ENCODE results near the gene MAN2C1. TPM values are rescaled to one million over a fixed set of nuclear protein-coding genes. Genes with fewer than 3 reads are reported as not detected.

MAN2C1 gene
- total RNA-seq, 6 donors from 2014 or later, result 147 to 1,046 (median 251) TPM

GRCh38 chr15:75371901-75372688 lies 3.7 kb upstream of the MAN2C1 start:
- ATAC-seq (ENCODE audit: low FRiP score in 2 of 2), result no peak
- no peaks in the 10 kb centered on the region for H3K27me3 ChIP-seq
- no peaks in the 10 kb centered on the region for H3K9me3 ChIP-seq
- H3K27ac ChIP-seq, result no peak overlapping the region
- peaks cover 13 to 18% (median 16%) of the 10 kb centered on the region in 4 donors for H3K4me1 ChIP-seq
- peaks cover 5 to 64% (median 43%) of the 10 kb centered on the region in 4 donors for H3K36me3 ChIP-seq
- TF ChIP-seq EP300 (IDR thresholded peaks at IDR 0.05), result no peak
- no peak for TF ChIP-seq CTCF (IDR thresholded peaks at IDR 0.05)
- no peak for TF ChIP-seq POLR2A (IDR thresholded peaks at IDR 0.05)
- no peak for TF ChIP-seq POLR2AphosphoS5 (IDR thresholded peaks at IDR 0.05)
- DNase-seq, result no peak
- 96 to 97% methylated on average over 11 of the region's 11 CpGs for WGBS, 2 donors
- H3K4me3 ChIP-seq, result no peak overlapping the region

GRCh38 chr15:75371486-75371885 lies 3.1 kb upstream of the MAN2C1 start:
- DNase-seq (no peak), ATAC-seq (ENCODE audit: low FRiP score in 2 of 2) (no peak)
- Histone ChIP-seq H3K4me3 (no peak overlapping the region), H3K36me3 (peaks cover 7 to 64% (median 46%) of the 10 kb centered on the region in 4 donors), H3K27me3 (no peaks in the 10 kb centered on the region), H3K9me3 (no peaks in the 10 kb centered on the region), H3K4me1 (peaks cover 13 to 24% (median 18%) of the 10 kb centered on the region in 4 donors), H3K27ac (no peak overlapping the region)
- WGBS, 2 donors, result 84 to 100% methylated on average over 1 of the region's 1 CpG
- no peak for TF ChIP-seq POLR2A (IDR thresholded peaks at IDR 0.05)

GRCh38 chr15:75369897-75370581 lies 1.6 kb upstream of the MAN2C1 start:
- Histone ChIP-seq H3K27me3 (no peaks in the 10 kb centered on the region), H3K36me3 (peaks cover 4 to 67% (median 48%) of the 10 kb centered on the region in 4 donors), H3K4me3 (no peak overlapping the region), H3K9me3 (no peaks in the 10 kb centered on the region), H3K27ac (no peak overlapping the region), H3K4me1 (peaks cover 13 to 25% (median 18%) of the 10 kb centered on the region in 4 donors)
- 97% methylated on average over 7 of the region's 7 CpGs for WGBS, 2 donors
- DNase-seq, result no peak
- no peak for TF ChIP-seq POLR2A (IDR thresholded peaks at IDR 0.05)
- TF ChIP-seq POLR2AphosphoS5 (IDR thresholded peaks at IDR 0.05), result no peak
- no peak for TF ChIP-seq CTCF (IDR thresholded peaks at IDR 0.05)
- TF ChIP-seq EP300 (IDR thresholded peaks at IDR 0.05), result no peak
- no peak for ATAC-seq (ENCODE audit: low FRiP score in 2 of 2)

- H3K36me3 ChIP-seq, result peaks cover 4 to 70% (median 49%) of the 10 kb centered on the region in 4 donors
- DNase-seq (peak in 1 of 2 donors; percentile 34), ATAC-seq (ENCODE audit: low FRiP score in 2 of 2) (peak; percentile 1)
- no peaks in the 10 kb centered on the region for H3K9me3 ChIP-seq
- H3K27me3 ChIP-seq, result no peaks in the 10 kb centered on the region
- H3K4me3 ChIP-seq, result peak overlapping the region; percentile 70 to 96 (median 84)
- 8% methylated on average over 16 to 23 of the region's 23 CpGs for WGBS, 2 donors
- H3K27ac ChIP-seq, result peak overlapping the region; percentile 96 to 100 (median 98)
- TF ChIP-seq EP300 (IDR thresholded peaks at IDR 0.05) (no peak), POLR2A (IDR thresholded peaks at IDR 0.05) (no peak), POLR2AphosphoS5 (IDR thresholded peaks at IDR 0.05) (no peak)
- peaks cover 13 to 25% (median 18%) of the 10 kb centered on the region in 4 donors for H3K4me1 ChIP-seq
Observed at GRCh38 chr15:75368689-75369239, 357 bp upstream of the MAN2C1 start.

- 39 to 50% methylated on average over 6 to 7 of the region's 7 CpGs for WGBS, 2 donors
- ATAC-seq (ENCODE audit: low FRiP score in 2 of 2), result no peak
Observed at GRCh38 chr15:75367406-75367912, 948 bp downstream of the MAN2C1 start.

More at GRCh38 chr15:75367406-75367912, 948 bp downstream of the MAN2C1 start:
- no peak for DNase-seq
- H3K36me3 ChIP-seq, result peaks cover 4 to 70% (median 53%) of the 10 kb centered on the region in 4 donors
- TF ChIP-seq POLR2A (IDR thresholded peaks at IDR 0.05) (no peak), EP300 (IDR thresholded peaks at IDR 0.05) (no peak), CTCF (IDR thresholded peaks at IDR 0.05) (no peak), POLR2AphosphoS5 (IDR thresholded peaks at IDR 0.05) (no peak)
- no peaks in the 10 kb centered on the region for H3K9me3 ChIP-seq
- H3K4me3 ChIP-seq, result peak overlapping the region; percentile 70 to 96 (median 84)
- H3K27me3 ChIP-seq, result no peaks in the 10 kb centered on the region
- peak overlapping the region; percentile 96 to 100 (median 98) for H3K27ac ChIP-seq
- H3K4me1 ChIP-seq, result peaks cover 13 to 25% (median 18%) of the 10 kb centered on the region in 4 donors
